Neural cell (in vitro differentiated cells): ENCODE measurements around the gene STYXL2. TPM values are rescaled to one million over a fixed set of nuclear protein-coding genes. Genes with fewer than 3 reads are reported as not detected.

Experiments
- H2AFZ ChIP-seq: fragments of 200-600, 300-800 bp; sonication (generic), shearing (Covaris generic); 2 replicates; pipeline ENCODE4 v1.6.0; 2014; ENCODE audit warnings: low read depth, mild to moderate bottlenecking, antibody characterized with exemption, low read length, moderate library complexity
- H3F3A ChIP-seq: fragments of 200-600 bp; shearing (Covaris generic); 2 replicates; pipeline ENCODE4 v1.6.1; 2016; ENCODE audit warnings: mild to moderate bottlenecking, moderate library complexity, mixed read lengths, antibody characterized with exemption, low read length; ENCODE audit not compliant: insufficient read depth, poor library complexity, severe bottlenecking
- H3K27ac ChIP-seq: fragments of 200-600, 300-800 bp; sonication (generic), shearing (Covaris generic); 2 replicates; pipeline ENCODE4 v1.5.1; 2014; ENCODE audit warnings: mild to moderate bottlenecking, low read length, moderate library complexity
- H3K27me3 ChIP-seq: fragments of 300-800, 200-600 bp; sonication (generic), shearing (Covaris generic); 2 replicates; pipeline ENCODE4 v1.6.0; 2014; ENCODE audit warnings: mild to moderate bottlenecking, low read depth, low read length, moderate library complexity; ENCODE audit not compliant: insufficient read depth
- H3K36me3 ChIP-seq: fragments of 300-800, 200-600 bp; sonication (generic), shearing (Covaris generic); 2 replicates; pipeline ENCODE4 v1.5.1; 2014; ENCODE audit warnings: mild to moderate bottlenecking, antibody characterized with exemption, low read length, moderate library complexity; ENCODE audit not compliant: insufficient read depth
- H3K4me2 ChIP-seq: fragments of 300-800, 200-600 bp; sonication (generic), shearing (Covaris generic); 2 replicates; pipeline ENCODE4 v1.6.0; 2014; ENCODE audit warnings: mild to moderate bottlenecking, low read length
- H3K4me3 ChIP-seq: fragments of 300-800, 200-600 bp; sonication (generic), shearing (Covaris generic); 2 replicates; pipeline ENCODE4 v1.5.1; 2014; ENCODE audit warnings: mild to moderate bottlenecking, low read length, moderate library complexity
- H3K79me2 ChIP-seq: fragments of 200-600 bp; shearing (Covaris generic); replicated peaks from 2 replicates; pipeline ENCODE4 v1.6.0; 2014; ENCODE audit warnings: mild to moderate bottlenecking, low read length, moderate library complexity; ENCODE audit not compliant: insufficient read depth
- H3K9ac ChIP-seq: fragments of 300-800, 200-600 bp; sonication (generic), shearing (Covaris generic); 2 replicates; pipeline ENCODE4 v1.6.1; 2016; ENCODE audit warnings: mild to moderate bottlenecking, low read length, mixed read lengths
- H3K9me2 ChIP-seq: fragments of 200-600 bp; shearing (Covaris generic); 2 replicates; pipeline ENCODE4 v1.6.1; 2016; ENCODE audit warnings: mild to moderate bottlenecking, low read length, mixed read lengths; ENCODE audit not compliant: insufficient read depth
- H3K9me3 ChIP-seq: fragments of 200-600, 300-800 bp; sonication (generic), shearing (Covaris generic); 2 replicates; pipeline ENCODE4 v1.6.1; 2016; ENCODE audit warnings: mild to moderate bottlenecking, mixed run types, low read length, moderate library complexity, mixed read lengths
- H4K20me1 ChIP-seq: fragments of 200-600 bp; shearing (Covaris generic); 2 replicates; pipeline ENCODE4 v1.6.1; 2016; ENCODE audit warnings: mild to moderate bottlenecking, mixed run types; ENCODE audit not compliant: insufficient read depth
- CTCF ChIP-seq: fragments of 450-650 bp; IDR thresholded peaks from 2 replicates; pipeline ENCODE4 v1.5.1; 2014; ENCODE audit warnings: antibody characterized with exemption, mild to moderate bottlenecking, moderate library complexity; ENCODE audit not compliant: poor library complexity, severe bottlenecking
- EP300 ChIP-seq: fragments of 450-650 bp; conservative IDR thresholded peaks from 2 replicates; pipeline ENCODE4 v1.6.1; 2014; ENCODE audit warnings: antibody characterized with exemption, mild to moderate bottlenecking, moderate library complexity; ENCODE audit not compliant: poor library complexity, severe bottlenecking
- EZH2 ChIP-seq: fragments of 200-600, 300-800 bp; shearing (Covaris generic), sonication (generic); IDR thresholded peaks from 2 replicates; pipeline ENCODE4 v1.6.1; 2014; ENCODE audit warnings: antibody characterized with exemption, low read length, borderline replicate concordance, mild to moderate bottlenecking; ENCODE audit not compliant: insufficient read depth, poor library complexity, severe bottlenecking
- MXI1 ChIP-seq: fragments of 450-650 bp; conservative IDR thresholded peaks from 2 replicates; pipeline ENCODE4 v1.6.1; 2014; ENCODE audit warnings: antibody characterized with exemption, mild to moderate bottlenecking; ENCODE audit not compliant: poor library complexity, severe bottlenecking
- POLR2AphosphoS5 ChIP-seq: IDR thresholded peaks from 2 replicates; pipeline ENCODE4 v1.6.1; 2012
- RAD21 ChIP-seq: fragments of 450-650 bp; conservative IDR thresholded peaks from 2 replicates; pipeline ENCODE4 v1.6.1; 2014; ENCODE audit warnings: antibody characterized with exemption, mild to moderate bottlenecking, moderate library complexity
- REST ChIP-seq: IDR thresholded peaks from 2 replicates; pipeline ENCODE4 v1.6.1; 2012; ENCODE audit warnings: borderline replicate concordance
- SMC3 ChIP-seq: fragments of 450-650 bp; conservative IDR thresholded peaks from 2 replicates; pipeline ENCODE4 v1.6.1; 2014; ENCODE audit warnings: antibody characterized with exemption, mild to moderate bottlenecking, moderate library complexity; ENCODE audit not compliant: poor library complexity
- TAF1 ChIP-seq: IDR thresholded peaks from 2 replicates; pipeline ENCODE4 v1.6.1; 2012; ENCODE audit warnings: low read depth
- polyA plus RNA-seq: library from polyadenylated mRNA; depleted of rRNA; stranded (reverse); fragments of >200 nt; gene quantifications from 2 replicates; pipeline ENCODE4 v1.2.3, GENCODE V29; 2014

Gene STYXL2
- polyA plus RNA-seq, 1 donor from 2014 or later: not detected

GRCh38 chr1:167104256-167104633 is 10.4 kb downstream of the STYXL2 start:
- H3K79me2 ChIP-seq: no peaks in the 10 kb centered on the region
- H2AFZ ChIP-seq: no peak overlapping the region
- H3K27me3 ChIP-seq: no peaks in the 10 kb centered on the region
- no peak overlapping the region for H3K4me3 ChIP-seq
- H3F3A ChIP-seq: no peaks in the 10 kb centered on the region
- TF ChIP-seq EP300 (no peak), CTCF (no peak), EZH2 (no peak), POLR2AphosphoS5 (no peak), RAD21 (no peak), TAF1 (no peak), SMC3 (no peak), REST (no peak), MXI1 (no peak)
- no peak overlapping the region for H3K4me2 ChIP-seq
- H3K9ac ChIP-seq: no peak overlapping the region
- no peaks in the 10 kb centered on the region for H3K36me3 ChIP-seq
- H4K20me1 ChIP-seq: no peaks in the 10 kb centered on the region
- no peaks in the 10 kb centered on the region for H3K9me2 ChIP-seq
- no peaks in the 10 kb centered on the region for H3K9me3 ChIP-seq
- no peak overlapping the region for H3K27ac ChIP-seq

GRCh38 chr1:167105271-167106118 is 11.6 kb downstream of the STYXL2 start:
- no peaks in the 10 kb centered on the region for H3K9me3 ChIP-seq
- no peak overlapping the region for H3K4me3 ChIP-seq
- no peaks in the 10 kb centered on the region for H3K9me2 ChIP-seq
- no peaks in the 10 kb centered on the region for H3F3A ChIP-seq
- H3K27ac ChIP-seq: no peak overlapping the region
- H3K27me3 ChIP-seq: no peaks in the 10 kb centered on the region
- H4K20me1 ChIP-seq: no peaks in the 10 kb centered on the region
- H3K79me2 ChIP-seq: no peaks in the 10 kb centered on the region
- no peaks in the 10 kb centered on the region for H3K36me3 ChIP-seq
- no peak overlapping the region for H3K9ac ChIP-seq
- no peak overlapping the region for H3K4me2 ChIP-seq
- H2AFZ ChIP-seq: no peak overlapping the region
- TF ChIP-seq REST (no peak), RAD21 (no peak), SMC3 (no peak), MXI1 (no peak), CTCF (no peak), EP300 (no peak), POLR2AphosphoS5 (no peak)
